ENCODE measurements around the gene SOX15.
A peak's percentile ranks its signal among the peaks of the same experiment; 100 is the strongest.

GRCh38 chr17:7548585-7549400, 41.1 kb downstream of the SOX15 start, which contains the start of gene TNFSF12:
- TF ChIP-seq CTCF (tag by site-specific recombination; IDR thresholded peaks at IDR 0.05) (peak; percentile 58; the same call in 1 of the 2 replicates), REST (tag by site-specific recombination; IDR thresholded peaks at IDR 0.05) (no peak), ZNF138 (tag by site-specific recombination; IDR thresholded peaks at IDR 0.05; ENCODE audit: borderline replicate concordance) (no peak), ZSCAN18 (tag by site-specific recombination; IDR thresholded peaks at IDR 0.05) (no peak), ZNF362 (tag by site-specific recombination; IDR thresholded peaks at IDR 0.05) (no peak), ZNF239 (tag by site-specific recombination; IDR thresholded peaks at IDR 0.05) (no peak), ZSCAN5A (tag by site-specific recombination; IDR thresholded peaks at IDR 0.05) (no peak), GLI4 (tag by site-specific recombination; IDR thresholded peaks at IDR 0.05) (no peak), ZFP41 (tag by site-specific recombination; IDR thresholded peaks at IDR 0.05; ENCODE audit: borderline replicate concordance) (no peak), TRIM28 (IDR thresholded peaks at IDR 0.05; ENCODE audit: borderline replicate concordance, low read length) (no peak), PBX3 (CRISPR knock-in tag; IDR thresholded peaks at IDR 0.05) (no peak), MEIS1 (CRISPR knock-in tag; IDR thresholded peaks at IDR 0.05; ENCODE audit: borderline replicate concordance) (no peak), ZNF184 (tag by site-specific recombination; IDR thresholded peaks at IDR 0.05) (no peak)
